GM18519 (cell line): ENCODE results near the gene DDX42.
A peak's percentile ranks its signal among the peaks of the same experiment; 100 is the strongest.
"Not testable (repeated sequence)": the region's sequence is repeated elsewhere in the genome, so short reads cannot be mapped to it uniquely, and the experiment has no call there.

Experiments
- ATAC-seq: cut with Tn5 transposase; IDR thresholded peaks from one replicate; pipeline ENCODE4 v1.9.1; 2021; ENCODE audit warnings: mild to moderate bottlenecking, moderate library complexity; ENCODE audit not compliant: unreplicated experiment, low FRiP score

Gene DDX42

GRCh38 chr17:63773272-63774140 is 464 bp upstream of the DDX42 start, which contains the start of gene CCDC47:
Gene CCDC47 (minus strand): TSS chr17:63773597. CDS start chr17:63766175, 7,422 bp downstream.
- ATAC-seq: peak; percentile 76

GRCh38 chr17:63774969-63775265 is 947 bp downstream of the DDX42 start:
- no peak for ATAC-seq

- ATAC-seq: no peak
These were observed 1.4 kb downstream of the DDX42 start for GRCh38 chr17:63775420-63775819.

GRCh38 chr17:63780507-63780906 is 6.5 kb downstream of the DDX42 start:
- no peak for ATAC-seq

- no peak for ATAC-seq
These were observed 7.0 kb downstream of the DDX42 start for GRCh38 chr17:63780928-63781327.

GRCh38 chr17:63783522-63783921 is 9.6 kb downstream of the DDX42 start:
- ATAC-seq: no peak

GRCh38 chr17:63785556-63785955 is 11.6 kb downstream of the DDX42 start:
- no peak for ATAC-seq

GRCh38 chr17:63786117-63786516 is 12.1 kb downstream of the DDX42 start:
- no peak for ATAC-seq

GRCh38 chr17:63786971-63787711 is 13.2 kb downstream of the DDX42 start:
- ATAC-seq: no peak

- ATAC-seq: no peak
These were observed 16.1 kb downstream of the DDX42 start for GRCh38 chr17:63790057-63790456.

GRCh38 chr17:63792055-63792729 is 18.2 kb downstream of the DDX42 start:
- no peak for ATAC-seq

- ATAC-seq: not testable (repeated sequence)
These were observed 22.4 kb downstream of the DDX42 start for GRCh38 chr17:63796375-63796774.

- ATAC-seq: no peak
These were observed 24.7 kb downstream of the DDX42 start for GRCh38 chr17:63798572-63799106.

GRCh38 chr17:63800783-63801182 is 26.8 kb downstream of the DDX42 start:
- no peak for ATAC-seq

- ATAC-seq: no peak
These were observed 30.4 kb downstream of the DDX42 start for GRCh38 chr17:63804328-63804727.

GRCh38 chr17:63805591-63805990 is 31.6 kb downstream of the DDX42 start:
- no peak for ATAC-seq

- no peak for ATAC-seq
These were observed 36.0 kb downstream of the DDX42 start for GRCh38 chr17:63809970-63810369.

- ATAC-seq: no peak
These were observed 42.2 kb downstream of the DDX42 start for GRCh38 chr17:63816123-63816522.

- no peak for ATAC-seq
These were observed 42.7 kb downstream of the DDX42 start for GRCh38 chr17:63816669-63817068.

- no peak for ATAC-seq
These were observed 43.9 kb downstream of the DDX42 start for GRCh38 chr17:63817736-63818385.
